HepG2 (cell line): ENCODE measurements around the gene LCE1E. TPM values are rescaled to one million over a fixed set of nuclear protein-coding genes. Genes with fewer than 3 reads are reported as not detected.

Source experiments
- ATAC-seq: fragments of 200-7000 bp; cut with Tn5 transposase; 3 replicates; pipeline ENCODE4 v1.9.1; 2020; ENCODE audit warnings: mild to moderate bottlenecking, moderate library complexity
- BruUV-seq: library from RNA; stranded (reverse); fragments of 400-500 nt; replicated peaks from 2 replicates; lab custom pipeline; 2021; lab: Mats Ljungman, UMichigan
- CTCF ChIA-PET: fragments of 300-600 bp; formaldehyde crosslinking; extraction: SDS; loops from one replicate; lab custom pipeline; 2021; ENCODE audit warnings: low total read pairs, inconsistent platforms, low intra/inter-chr PET ratio; lab: Yijun Ruan, JAX
- POLR2A ChIA-PET: fragments of 350-600 bp; sonication (Branson Sonifier 250); formaldehyde crosslinking; loops from one replicate; lab custom pipeline; 2020; ENCODE audit warnings: antibody characterized with exemption, inconsistent platforms; lab: Yijun Ruan, JAX
- DNase-seq: peaks from one replicate; pipeline ENCODE4 v3.0.0-alpha.2; 2015; ENCODE audit warnings: low spot score
- FAIRE-seq: peaks from 3 replicates; lab custom pipeline; 2011; peaks lifted over from hg19 to GRCh38; lab: Jason Lieb, UNC
- H2AFZ ChIP-seq: one replicate; pipeline ENCODE4 v1.6.1; 2011; ENCODE audit warnings: low read length, inconsistent platforms
- H3K27ac ChIP-seq: fragments of 300-600 bp; 3 replicates; pipeline ENCODE4 v1.8.0; 2011; ENCODE audit warnings: mixed run types, mild to moderate bottlenecking, mixed read lengths, low read length, inconsistent platforms; ENCODE audit not compliant: insufficient read depth; ENCODE audit errors: extremely low read length
- H3K27me3 ChIP-seq, 2 experiments: fragments of 200-600 bp in 1 of 2; 2 replicates in 1 of 2; 3 replicates in 1 of 2; pipeline versions ENCODE4 v1.6.0 to v1.8.0; 2011; ENCODE audit warnings: low read length in 2 of 2, mild to moderate bottlenecking in 2 of 2, moderate library complexity in 2 of 2, inconsistent platforms in 1 of 2; ENCODE audit not compliant: insufficient read depth in 2 of 2, control insufficient read depth in 1 of 2
- H3K36me3 ChIP-seq, 2 experiments: fragments of 200-600 bp in 1 of 2; replicated peaks in 1 of 2; 2 replicates in 1 of 2; 3 replicates in 1 of 2; pipeline versions ENCODE4 v1.5.1 to v1.8.0; 2011; ENCODE audit warnings: low read length in 2 of 2, inconsistent platforms in 1 of 2; ENCODE audit not compliant: insufficient read depth in 2 of 2, control insufficient read depth in 1 of 2
- H3K4me1 ChIP-seq: 2 replicates; pipeline ENCODE4 v1.5.1; 2012; ENCODE audit warnings: low read length, inconsistent platforms; ENCODE audit not compliant: insufficient read depth
- H3K4me2 ChIP-seq: 2 replicates; pipeline ENCODE4 v1.6.0; 2011; ENCODE audit warnings: low read depth, low read length, inconsistent platforms
- H3K4me3 ChIP-seq, 3 experiments: fragments of 200-600 bp in 1 of 3; sonication (generic), shearing (Covaris generic) in 1 of 3; replicated peaks in 1 of 3; 2 replicates each; pipeline ENCODE4 v1.5.1; 2011 to 2016; ENCODE audit warnings: low read length in 3 of 3, inconsistent platforms in 2 of 3, low read depth in 2 of 3, mild to moderate bottlenecking in 2 of 3, control low read depth in 1 of 3, mixed read lengths in 1 of 3; ENCODE audit not compliant: insufficient read depth in 1 of 3
- H3K79me2 ChIP-seq: one replicate; pipeline ENCODE4 v1.6.1; 2011; ENCODE audit warnings: low read length, inconsistent platforms; ENCODE audit not compliant: insufficient read depth
- H3K9ac ChIP-seq: 2 replicates; pipeline ENCODE4 v1.6.0; 2011; ENCODE audit warnings: mild to moderate bottlenecking, low read depth, low read length, inconsistent platforms; ENCODE audit not compliant: insufficient read depth
- H3K9me3 ChIP-seq: 2 replicates; pipeline ENCODE4 v1.5.1; 2012; ENCODE audit warnings: mild to moderate bottlenecking, low read length
- H4K20me1 ChIP-seq: 2 replicates; pipeline ENCODE4 v1.6.0; 2011; ENCODE audit warnings: inconsistent platforms, mild to moderate bottlenecking, low read length, moderate library complexity; ENCODE audit not compliant: insufficient read depth
- ARID5B ChIP-seq: IDR thresholded peaks from 2 replicates; pipeline ENCODE4 v1.4.0; 2020; ENCODE audit warnings: mild to moderate bottlenecking, missing genetic modification reagents
- FOXK1 ChIP-seq: sonication (generic); formaldehyde crosslinking; IDR thresholded peaks from 2 replicates; pipeline ENCODE4 v1.4.0; 2020; ENCODE audit warnings: low read depth, missing genetic modification reagents, borderline replicate concordance
- IKZF4 ChIP-seq: sonication (generic); formaldehyde crosslinking; IDR thresholded peaks from 2 replicates; pipeline ENCODE4 v1.5.1; 2020; ENCODE audit warnings: borderline replicate concordance, mild to moderate bottlenecking, low read depth, missing genetic modification reagents; ENCODE audit errors: not compliant biosample characterization
- KDM1A ChIP-seq: IDR thresholded peaks from 2 replicates; pipeline ENCODE4 v1.6.1; 2016; ENCODE audit warnings: missing compliant biosample characterization
- TFDP1 ChIP-seq: IDR thresholded peaks from 2 replicates; pipeline ENCODE4 v1.6.1; 2016; ENCODE audit warnings: missing compliant biosample characterization, missing genetic modification reagents, borderline replicate concordance
- ZNF232 ChIP-seq: sonication (generic); formaldehyde crosslinking; IDR thresholded peaks from 2 replicates; pipeline ENCODE4 v1.4.0; 2020; ENCODE audit warnings: missing genetic modification reagents, borderline replicate concordance
- ZNF747 ChIP-seq: sonication (generic); formaldehyde crosslinking; IDR thresholded peaks from 2 replicates; pipeline ENCODE4 v1.8.1; 2023; ENCODE audit warnings: missing genetic modification reagents, mild to moderate bottlenecking, borderline replicate concordance
- WGBS: methylation state at CpG from one replicate; pipeline ENCODE4 v1.1.6; 2017; ENCODE audit warnings: low lambda C conversion rate; 5-methylcytosine and 5-hydroxymethylcytosine counted together
- in situ Hi-C: cut with HindIII; loops from 2 replicates; pipeline ENCODE4 v1.10.0; 2017; ENCODE audit warnings: low pct_unique_long_range_greater_than_20kb; ENCODE audit not compliant: extremely low pct_ligation_motif_present
- intact Hi-C: fragments of 100-400 bp; cut with micrococcal nuclease; formaldehyde crosslinking; loops from one replicate; pipeline ENCODE4 v1.10.0; 2022; ENCODE audit not compliant: unreplicated experiment
- polyA plus RNA-seq, 8 experiments: library from polyadenylated mRNA; depleted of rRNA in 3 of 8; stranded (reverse) in 7 of 8; unstranded in 1 of 8; fragments of >200 nt; fragmentation: Illumina TruSeq in 4 of 8; extraction: Trizol in 4 of 8; gene quantifications; 2 replicates each; pipeline versions ENCODE4 v1.2.1 to v1.2.3, GENCODE V29; 2011 to 2016; ENCODE audit warnings: low read depth in 4 of 8, missing spikeins in 1 of 8, mixed read lengths in 1 of 8; ENCODE audit not compliant: insufficient read depth in 1 of 8
- total RNA-seq, 5 experiments: library from RNA; depleted of rRNA; stranded (reverse); fragments of >200 nt; fragmentation: Illumina TruSeq; extraction: Trizol; gene quantifications; 2 replicates each; pipeline ENCODE4 v1.2.3, GENCODE V29; 2016; ENCODE audit warnings: low read depth in 1 of 5

The LCE1E gene
- total and polyA plus RNA-seq, 2 of the 13 experiments (the other 11 are each of a cell fraction or from before 2014, with no cell fraction given): 0.12 TPM; not detected in 1

GRCh38 chr1:152824964-152825363, 38.9 kb downstream of the LCE1E start (continued):
- no peak for TF ChIP-seq TFDP1 (CRISPR knock-in tag)
- TF ChIP-seq ZNF232 (CRISPR knock-in tag): no peak
- TF ChIP-seq KDM1A: no peak
- TF ChIP-seq IKZF4 (CRISPR knock-in tag): no peak
- no peak for TF ChIP-seq FOXK1

GRCh38 chr1:152827173-152827572, 41.1 kb downstream of the LCE1E start, which contains the start of gene LCE1A:
Gene LCE1A, plus strand, starts transcription at chr1:152827473. Its CDS starts 0 bp downstream, at chr1:152827473.
- ATAC-seq (no peak), FAIRE-seq (no peak), DNase-seq (no peak)
- Histone ChIP-seq H3K4me2 (no peak within 1 kb of the TSS), H3K27ac (no peak within 1 kb of the TSS), H4K20me1 (no peaks in the 10 kb centered on the region), H2AFZ (no peak within 1 kb of the TSS), H3K9ac (no peak within 1 kb of the TSS), H3K36me3 (no peaks in the 10 kb centered on the region), H3K4me1 (no peaks in the 10 kb centered on the region), H3K4me3 (no peak within 1 kb of the TSS), H3K79me2 (no peaks in the 10 kb centered on the region), H3K9me3 (no peaks in the 10 kb centered on the region), H3K27me3 (no peaks in the 10 kb centered on the region)
- intact Hi-C loops: no loop called here
- ChIA-PET POLR2A (no interaction called here), CTCF (no interaction called here)
- in situ Hi-C loops: no loop called here
- WGBS: 0% methylated on average over 2 of the region's 2 CpGs
- TF ChIP-seq ZNF747 (CRISPR knock-in tag) (no peak), ARID5B (CRISPR knock-in tag) (no peak)
- BruUV-seq: no TSS peak
